LNCaP clone FGC (cell line): ENCODE results near the gene LHFPL6.

Experiments
- DNase-seq: peaks from one replicate; pipeline ENCODE4 v3.0.0-alpha.2; 2011; ENCODE audit warnings: low read depth
- H3K4me3 ChIP-seq: 2 replicates; pipeline ENCODE4 v1.5.1; 2011; ENCODE audit warnings: mild to moderate bottlenecking, low read depth, low read length, control low read depth
- CTCF ChIP-seq: IDR thresholded peaks from 2 replicates; pipeline ENCODE4 v1.5.1; 2012; ENCODE audit warnings: mild to moderate bottlenecking; ENCODE audit not compliant: control insufficient read depth, insufficient read depth; ENCODE audit errors: extremely low read depth

Gene LHFPL6

GRCh38 chr13:39462906-39463305, 140.1 kb downstream of the LHFPL6 start:
- no peak overlapping the region for H3K4me3 ChIP-seq
- no peak for TF ChIP-seq CTCF
- no peak for DNase-seq

GRCh38 chr13:39462428-39462827, 140.6 kb downstream of the LHFPL6 start:
- no peak for TF ChIP-seq CTCF

GRCh38 chr13:39461685-39462266, 141.2 kb downstream of the LHFPL6 start:
- no peak for TF ChIP-seq CTCF
- no peak overlapping the region for H3K4me3 ChIP-seq
- DNase-seq = no peak

More at GRCh38 chr13:39462428-39462827, 140.6 kb downstream of the LHFPL6 start:
- no peak overlapping the region for H3K4me3 ChIP-seq
- DNase-seq = no peak

- no peak for TF ChIP-seq CTCF
- no peak overlapping the region for H3K4me3 ChIP-seq
- no peak for DNase-seq
Observed at GRCh38 chr13:39457274-39457673, 145.7 kb downstream of the LHFPL6 start.

GRCh38 chr13:39455521-39456175, 147.3 kb downstream of the LHFPL6 start:
- TF ChIP-seq CTCF = no peak
- no peak overlapping the region for H3K4me3 ChIP-seq
- DNase-seq = no peak

GRCh38 chr13:39452834-39453233, 150.2 kb downstream of the LHFPL6 start:
- DNase-seq = no peak
- no peak for TF ChIP-seq CTCF
- H3K4me3 ChIP-seq = no peak overlapping the region

GRCh38 chr13:39452417-39452816, 150.6 kb downstream of the LHFPL6 start:
- no peak for DNase-seq

More at GRCh38 chr13:39452417-39452816, 150.6 kb downstream of the LHFPL6 start:
- TF ChIP-seq CTCF = no peak
- no peak overlapping the region for H3K4me3 ChIP-seq
